A549 (cell line): ENCODE results near the gene FAM118A. TPM values are rescaled to one million over a fixed set of nuclear protein-coding genes. Genes with fewer than 3 reads are reported as not detected.

Source experiments
- ATAC-seq, 2 experiments: fragments of 200-7000 bp in 1 of 2; fragments of >200 bp in 1 of 2; cut with Nextera tagmentation in 1 of 2; cut with Tn5 transposase in 1 of 2; 3 replicates each; pipeline versions ENCODE4 v1.8.0 to v1.9.1; 2018 to 2020; ENCODE audit warnings: mild to moderate bottlenecking in 1 of 2, moderate library complexity in 1 of 2
- CTCF ChIA-PET: fragments of 300-600 bp; sonication (Branson Sonifier 250); formaldehyde crosslinking; extraction: SDS; loops from one replicate; lab custom pipeline; 2021; ENCODE audit warnings: antibody characterized with exemption, inconsistent platforms; lab: Yijun Ruan, JAX
- POLR2A ChIA-PET: fragments of 350-600 bp; formaldehyde crosslinking; extraction: SDS; loops from one replicate; lab custom pipeline; 2021; ENCODE audit warnings: antibody characterized with exemption, inconsistent platforms; lab: Yijun Ruan, JAX
- DNase-seq, 2 experiments: peaks; one replicate each; pipeline versions ENCODE4 v3.0.0 to v3.0.0-alpha.2; 2011 to 2016; ENCODE audit warnings: low read depth in 1 of 2, low spot score in 1 of 2
- FAIRE-seq: peaks from 2 replicates; lab custom pipeline; 2011; peaks lifted over from hg19 to GRCh38; lab: Jason Lieb, UNC
- H3K27ac ChIP-seq, 2 experiments: fragments of >200 bp; sonication (Bioruptor Twin); formaldehyde crosslinking; 3 replicates each; pipeline ENCODE4 v1.5.1; 2016 to 2017
- H3K4me1 ChIP-seq: fragments of >200 bp; sonication (Bioruptor Twin); formaldehyde crosslinking; 3 replicates; pipeline ENCODE4 v1.6.1; 2016
- H3K4me2 ChIP-seq: fragments of >200 bp; sonication (Bioruptor Twin); formaldehyde crosslinking; 3 replicates; pipeline ENCODE4 v1.6.1; 2016
- H3K4me3 ChIP-seq: fragments of >200 bp; sonication (Bioruptor Twin); formaldehyde crosslinking; 3 replicates; pipeline ENCODE4 v1.5.1; 2016
- H3K9me3 ChIP-seq: fragments of >200 bp; sonication (Bioruptor Twin); formaldehyde crosslinking; 3 replicates; pipeline ENCODE4 v1.6.1; 2016
- CBX8 ChIP-seq: fragments of 200-600 bp; sonication (generic); IDR thresholded peaks from 2 replicates; pipeline ENCODE4 v1.6.1; 2016
- CHD2 ChIP-seq: fragments of 150-350 bp; IDR thresholded peaks from 2 replicates; pipeline ENCODE4 v1.6.1; 2014; ENCODE audit warnings: low read length; ENCODE audit not compliant: partially characterized antibody
- EHF ChIP-seq: fragments of 250-450 bp; sonication (Bioruptor Pico); IDR thresholded peaks from 2 replicates; pipeline ENCODE4 v1.5.0; 2020; ENCODE audit warnings: mild to moderate bottlenecking
- FOSB ChIP-seq: fragments of 250-450 bp; sonication (Bioruptor Pico); IDR thresholded peaks from 2 replicates; pipeline ENCODE4 v1.5.0; 2020; ENCODE audit warnings: mild to moderate bottlenecking, moderate library complexity
- FOSL2 ChIP-seq, 2 experiments: fragments of 450-650 bp in 1 of 2; fragments of >200 bp in 1 of 2; sonication (Bioruptor Twin) in 1 of 2; formaldehyde crosslinking; IDR thresholded peaks; 2 replicates each; pipeline versions ENCODE4 v1.5.0 to v1.6.1; 2016 to 2020; ENCODE audit warnings: mild to moderate bottlenecking in 1 of 2, moderate library complexity in 1 of 2
- HOXB13 ChIP-seq: fragments of 250-450 bp; sonication (Bioruptor Pico); IDR thresholded peaks from 2 replicates; pipeline ENCODE4 v1.5.0; 2020; ENCODE audit warnings: low read depth, mild to moderate bottlenecking, moderate library complexity
- JUNB ChIP-seq: fragments of >200 bp; sonication (Bioruptor Twin); formaldehyde crosslinking; IDR thresholded peaks from 2 replicates; pipeline ENCODE4 v1.6.1; 2016
- KDM5A ChIP-seq: fragments of 200-600 bp; sonication (generic); IDR thresholded peaks from 2 replicates; pipeline ENCODE4 v1.6.1; 2016; ENCODE audit warnings: antibody characterized with exemption, mild to moderate bottlenecking
- MAZ ChIP-seq: fragments of 150-350 bp; IDR thresholded peaks from 2 replicates; pipeline ENCODE4 v1.6.1; 2014; ENCODE audit warnings: antibody characterized with exemption, low read depth, low read length, borderline replicate concordance
- NFE2L2 ChIP-seq: fragments of 150-350 bp; conservative IDR thresholded peaks from 2 replicates; pipeline ENCODE4 v1.6.1; 2014; ENCODE audit warnings: low read length
- PHF8 ChIP-seq: fragments of 200-600 bp; sonication (generic); IDR thresholded peaks from 2 replicates; pipeline ENCODE4 v1.6.1; 2016; ENCODE audit warnings: low read depth, mild to moderate bottlenecking, antibody characterized with exemption, moderate library complexity, borderline replicate concordance
- POLR2A ChIP-seq: IDR thresholded peaks from 2 replicates; pipeline ENCODE4 v1.6.1; 2012; ENCODE audit warnings: mild to moderate bottlenecking, low read length
- RAD21 ChIP-seq, 2 experiments: fragments of >200 bp in 1 of 2; sonication (Bioruptor Twin) in 1 of 2; formaldehyde crosslinking in 1 of 2; IDR thresholded peaks in 1 of 2; conservative IDR thresholded peaks in 1 of 2; 2 replicates in 1 of 2; 3 replicates in 1 of 2; pipeline ENCODE4 v1.6.1; 2012 to 2018; ENCODE audit warnings: inconsistent platforms in 1 of 2
- RFX5 ChIP-seq: fragments of 450-650 bp; IDR thresholded peaks from 2 replicates; pipeline ENCODE4 v1.7.1; 2014; ENCODE audit warnings: antibody characterized with exemption, mild to moderate bottlenecking, moderate library complexity
- SREBF2 ChIP-seq: fragments of 450-650 bp; IDR thresholded peaks from 2 replicates; pipeline ENCODE4 v1.6.1; 2014; ENCODE audit warnings: mild to moderate bottlenecking, moderate library complexity
- TP53 ChIP-seq: fragments of 250-450 bp; sonication (Bioruptor Pico); IDR thresholded peaks from 2 replicates; pipeline ENCODE4 v1.5.0; 2021; ENCODE audit warnings: mild to moderate bottlenecking, moderate library complexity
- ZFP36 ChIP-seq: fragments of 450-650 bp; IDR thresholded peaks from 2 replicates; pipeline ENCODE4 v1.6.1; 2014; ENCODE audit warnings: borderline replicate concordance; ENCODE audit not compliant: partially characterized antibody
- ZNF302 ChIP-seq: fragments of 250-450 bp; sonication (Bioruptor Pico); IDR thresholded peaks from 2 replicates; pipeline ENCODE4 v1.9.0; 2021; ENCODE audit warnings: inconsistent platforms, mild to moderate bottlenecking, moderate library complexity
- ZSCAN20 ChIP-seq: fragments of 250-450 bp; sonication (Bioruptor Pico); IDR thresholded peaks from 2 replicates; pipeline ENCODE4 v1.8.0; 2022; ENCODE audit warnings: mild to moderate bottlenecking, moderate library complexity
- WGBS: methylation state at CpG from one replicate; pipeline ENCODE4 v1.1.6; 2017; ENCODE audit errors: missing lambda C conversion rate; 5-methylcytosine and 5-hydroxymethylcytosine counted together
- polyA plus RNA-seq, 4 experiments: library from polyadenylated mRNA; depleted of rRNA in 3 of 4; stranded (reverse); fragments of >200 nt; fragmentation: RNase III in 1 of 4; extraction: RNeasy Plus Mini Kit Qiagen cat#74134 plus additional on column Dnase treatment in 1 of 4; gene quantifications; 2 replicates in 3 of 4; 3 replicates in 1 of 4; pipeline ENCODE4 v1.2.3, GENCODE V29; 2011 to 2017
- TF ChIP-seq, protein P1 (sequence below): fragments of 150-350 bp; IDR thresholded peaks from 2 replicates; pipeline ENCODE4 v1.6.1; 2014; ENCODE audit warnings: low read depth, mild to moderate bottlenecking, low read length
- TF ChIP-seq, protein P2 (sequence below): IDR thresholded peaks from 2 replicates; pipeline ENCODE4 v1.6.1; 2012; ENCODE audit warnings: low read depth, borderline replicate concordance
- TF ChIP-seq, protein P3 (sequence below): fragments of >200 bp; sonication (Bioruptor Twin); formaldehyde crosslinking; IDR thresholded peaks from 3 replicates; pipeline ENCODE4 v1.6.1; 2016
- TF ChIP-seq, protein P4 (sequence below): IDR thresholded peaks from 2 replicates; pipeline ENCODE4 v1.6.1; 2012

Gene FAM118A
- polyA plus RNA-seq, 2 of the 4 experiments (the other 2 are of a cell fraction): 16.8 to 18.1 TPM

DNA sequence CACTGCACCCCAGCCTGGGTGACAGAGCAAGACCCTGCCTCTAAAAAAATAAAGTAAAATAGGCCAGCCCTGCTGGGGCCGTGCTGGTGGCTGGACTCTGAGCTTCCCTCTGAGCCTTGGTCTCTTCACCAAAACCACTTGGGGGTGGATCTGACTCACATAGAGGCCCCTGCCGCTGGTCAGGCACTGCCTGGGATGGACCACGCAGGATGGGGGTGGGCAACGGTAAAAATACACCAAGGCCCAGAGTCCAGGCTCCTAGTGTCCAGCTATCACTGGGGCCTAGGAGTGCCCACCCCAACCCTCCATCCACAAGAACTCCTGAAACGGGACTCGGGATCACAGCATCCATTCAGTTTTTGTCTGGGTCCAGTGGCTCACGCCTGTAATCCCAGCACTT lies 37.2 kb upstream of the FAM118A start:
- Histone ChIP-seq H3K4me1 (peaks cover 4% of the 10 kb centered on the region; the same call in 1 of the 3 replicates), H3K4me2 (no peak overlapping the region), H3K27ac (no peak overlapping the region), H3K9me3 (no peaks in the 10 kb centered on the region), H3K4me3 (no peak overlapping the region)
- TF ChIP-seq, protein P1, sequence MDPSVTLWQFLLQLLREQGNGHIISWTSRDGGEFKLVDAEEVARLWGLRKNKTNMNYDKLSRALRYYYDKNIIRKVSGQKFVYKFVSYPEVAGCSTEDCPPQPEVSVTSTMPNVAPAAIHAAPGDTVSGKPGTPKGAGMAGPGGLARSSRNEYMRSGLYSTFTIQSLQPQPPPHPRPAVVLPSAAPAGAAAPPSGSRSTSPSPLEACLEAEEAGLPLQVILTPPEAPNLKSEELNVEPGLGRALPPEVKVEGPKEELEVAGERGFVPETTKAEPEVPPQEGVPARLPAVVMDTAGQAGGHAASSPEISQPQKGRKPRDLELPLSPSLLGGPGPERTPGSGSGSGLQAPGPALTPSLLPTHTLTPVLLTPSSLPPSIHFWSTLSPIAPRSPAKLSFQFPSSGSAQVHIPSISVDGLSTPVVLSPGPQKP: no peak
- TF ChIP-seq EHF: no peak
- TF ChIP-seq CHD2: no peak
- TF ChIP-seq FOSL2 (IDR thresholded peaks at IDR 0.05): no peak
- no peak for TF ChIP-seq FOSL2 (CRISPR knock-in tag; IDR thresholded peaks at IDR 0.05)
- no peak for TF ChIP-seq CBX8
- WGBS: 93% methylated on average over 6 of the region's 7 CpGs
- ATAC-seq (no peak), FAIRE-seq (no peak), DNase-seq (no peak)
- ChIA-PET POLR2A (no interaction called here), CTCF (interaction anchor here (0.6 to 2.0 kb wide), 6 partner anchors 13 to 592 kb away, joined by 3 to 7 read pairs (median 3); no protein-coding TSS in a partner anchor)

DNA sequence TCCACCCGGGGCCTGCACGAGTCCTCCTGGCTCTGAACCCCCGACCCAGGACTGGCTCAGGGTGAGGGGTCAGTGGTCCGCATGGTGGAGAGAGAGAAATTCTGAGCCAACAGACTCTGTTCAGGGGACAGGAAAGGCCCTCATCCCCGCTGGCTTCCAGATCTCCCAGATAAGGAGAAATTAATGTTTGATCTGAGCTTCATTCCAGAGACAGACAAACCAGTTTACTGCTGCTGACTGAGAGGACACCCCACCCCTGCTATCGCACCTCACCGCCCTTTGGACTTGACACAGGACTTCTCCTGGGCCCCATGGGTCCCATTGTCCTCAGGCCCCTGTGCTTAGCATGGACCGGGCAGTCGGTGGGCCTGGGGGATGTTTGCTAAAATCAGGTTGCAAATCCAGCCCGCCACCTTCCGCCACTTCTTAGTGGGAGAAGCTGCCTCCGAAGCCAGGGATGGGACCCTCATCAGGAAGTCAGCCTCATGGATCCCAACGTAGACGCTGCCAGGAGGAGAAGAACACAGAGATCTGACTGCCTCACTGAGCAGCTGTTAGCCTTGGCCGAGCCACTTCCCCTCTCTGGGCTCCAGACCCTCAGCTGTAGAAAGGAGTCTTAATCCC lies 36.2 kb upstream of the FAM118A start:
- FAIRE-seq: no peak
- WGBS: 77% methylated on average over 13 of the region's 15 CpGs
- TF ChIP-seq, protein P2, sequence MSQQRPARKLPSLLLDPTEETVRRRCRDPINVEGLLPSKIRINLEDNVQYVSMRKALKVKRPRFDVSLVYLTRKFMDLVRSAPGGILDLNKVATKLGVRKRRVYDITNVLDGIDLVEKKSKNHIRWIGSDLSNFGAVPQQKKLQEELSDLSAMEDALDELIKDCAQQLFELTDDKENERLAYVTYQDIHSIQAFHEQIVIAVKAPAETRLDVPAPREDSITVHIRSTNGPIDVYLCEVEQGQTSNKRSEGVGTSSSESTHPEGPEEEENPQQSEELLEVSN: no peak
- no peak for TF ChIP-seq POLR2A
- TF ChIP-seq RFX5: no peak
- TF ChIP-seq PHF8: no peak
- no peak for TF ChIP-seq CHD2
- no peak for TF ChIP-seq KDM5A
- TF ChIP-seq ZNF302 (CRISPR knock-in tag): no peak
- no peak for TF ChIP-seq JUNB
- TF ChIP-seq TP53 (CRISPR knock-in tag): no peak
- TF ChIP-seq RAD21 (conservative IDR thresholded peaks at IDR 0.05 in 1 of 2, IDR thresholded peaks at IDR 0.05 in 1 of 2): no peak
- TF ChIP-seq ZFP36: no peak
- no peak for TF ChIP-seq SREBF2
- TF ChIP-seq, protein P1: no peak
- TF ChIP-seq NFE2L2: no peak
- TF ChIP-seq, protein P3, sequence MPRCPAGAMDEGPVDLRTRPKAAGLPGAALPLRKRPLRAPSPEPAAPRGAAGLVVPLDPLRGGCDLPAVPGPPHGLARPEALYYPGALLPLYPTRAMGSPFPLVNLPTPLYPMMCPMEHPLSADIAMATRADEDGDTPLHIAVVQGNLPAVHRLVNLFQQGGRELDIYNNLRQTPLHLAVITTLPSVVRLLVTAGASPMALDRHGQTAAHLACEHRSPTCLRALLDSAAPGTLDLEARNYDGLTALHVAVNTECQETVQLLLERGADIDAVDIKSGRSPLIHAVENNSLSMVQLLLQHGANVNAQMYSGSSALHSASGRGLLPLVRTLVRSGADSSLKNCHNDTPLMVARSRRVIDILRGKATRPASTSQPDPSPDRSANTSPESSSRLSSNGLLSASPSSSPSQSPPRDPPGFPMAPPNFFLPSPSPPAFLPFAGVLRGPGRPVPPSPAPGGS: no peak
- no peak for TF ChIP-seq ZSCAN20 (CRISPR knock-in tag)
- no peak for TF ChIP-seq FOSB (CRISPR knock-in tag)
- TF ChIP-seq, protein P4, sequence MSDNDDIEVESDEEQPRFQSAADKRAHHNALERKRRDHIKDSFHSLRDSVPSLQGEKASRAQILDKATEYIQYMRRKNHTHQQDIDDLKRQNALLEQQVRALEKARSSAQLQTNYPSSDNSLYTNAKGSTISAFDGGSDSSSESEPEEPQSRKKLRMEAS: no peak
- TF ChIP-seq MAZ: no peak
- no peak for TF ChIP-seq HOXB13 (CRISPR knock-in tag)
- TF ChIP-seq, all 56 proteins: peak for 0
- ChIA-PET POLR2A (interaction anchor here (0.6 kb wide), 1 partner anchor 26 kb away, joined by 3 read pairs; no protein-coding TSS in a partner anchor), CTCF (interaction anchor here (0.7 to 2.0 kb wide), 2 partner anchors 9 to 12 kb away, joined by 3 to 7 read pairs; no protein-coding TSS in a partner anchor)
- DNase-seq: no peak
- Histone ChIP-seq H3K4me2 (no peak overlapping the region), H3K4me1 (peaks cover 4% of the 10 kb centered on the region; the same call in 1 of the 3 replicates), H3K27ac (no peak overlapping the region), H3K9me3 (no peaks in the 10 kb centered on the region), H3K4me3 (no peak overlapping the region)
- ATAC-seq: no peak
